PC-9 (cell line): ENCODE measurements around the gene SETBP1. TPM values are rescaled to one million over a fixed set of nuclear protein-coding genes. Genes with fewer than 3 reads are reported as not detected.

ENCODE experiments used
- BruUV-seq: library from RNA; stranded (reverse); fragments of 400-500 nt; replicated peaks from 2 replicates; lab custom pipeline; 2021; lab: Mats Ljungman, UMichigan
- CTCF ChIA-PET: fragments of 300-600 bp; sonication (Branson Sonifier 250); formaldehyde crosslinking; loops from one replicate; lab custom pipeline; 2022; ENCODE audit warnings: antibody characterized with exemption; lab: Charles Lee
- POLR2A ChIA-PET: fragments of 300-600 bp; sonication (Branson Sonifier 250); formaldehyde crosslinking; loops from one replicate; lab custom pipeline; 2022; ENCODE audit warnings: antibody characterized with exemption; ENCODE audit not compliant: unreplicated experiment; lab: Charles Lee
- DNase-seq, 2 experiments: peaks; one replicate each; pipeline versions ENCODE4 v3.0.0 to v3.0.0-alpha.2; 2015 to 2022; ENCODE audit warnings: mixed read lengths in 1 of 2
- H2AFZ ChIP-seq: fragments of 200-600 bp; sonication (generic); 2 replicates; pipeline ENCODE4 v1.8.1; 2017; ENCODE audit warnings: antibody characterized with exemption
- H3F3A ChIP-seq: fragments of 200-600 bp; sonication (generic); 2 replicates; pipeline ENCODE4 v1.8.1; 2017; ENCODE audit warnings: antibody characterized with exemption, mild to moderate bottlenecking, low read depth; ENCODE audit not compliant: insufficient read depth
- H3K27ac ChIP-seq: fragments of 200-600 bp; sonication (generic); 2 replicates; pipeline ENCODE4 v1.6.1; 2016; ENCODE audit warnings: mixed run types
- H3K27me3 ChIP-seq: fragments of 200-600 bp; sonication (generic); 2 replicates; pipeline ENCODE4 v1.6.1; 2016; ENCODE audit warnings: low read depth, mixed run types; ENCODE audit not compliant: insufficient read depth
- H3K36me3 ChIP-seq: fragments of 200-600 bp; sonication (generic); 2 replicates; pipeline ENCODE4 v1.6.1; 2016; ENCODE audit warnings: low read depth, mixed run types
- H3K4me1 ChIP-seq: fragments of 200-600 bp; sonication (generic); replicated peaks from 2 replicates; pipeline ENCODE4 v1.6.1; 2016; ENCODE audit warnings: mixed run types; ENCODE audit not compliant: insufficient read depth
- H3K4me2 ChIP-seq: fragments of 200-600 bp; sonication (generic); 2 replicates; pipeline ENCODE4 v1.6.1; 2017; ENCODE audit warnings: mixed run types
- H3K4me3 ChIP-seq: fragments of 200-600 bp; sonication (generic); 2 replicates; pipeline ENCODE4 v1.6.1; 2016; ENCODE audit warnings: mixed run types
- H3K79me2 ChIP-seq: fragments of 200-600 bp; sonication (generic); 2 replicates; pipeline ENCODE4 v1.6.1; 2017; ENCODE audit warnings: low read depth, mixed run types
- H3K9me2 ChIP-seq: fragments of 200-600 bp; sonication (generic); 2 replicates; pipeline ENCODE4 v1.8.1; 2017; ENCODE audit warnings: mild to moderate bottlenecking; ENCODE audit not compliant: insufficient read depth
- H3K9me3 ChIP-seq: fragments of 200-600 bp; sonication (generic); 2 replicates; pipeline ENCODE4 v1.8.1; 2016; ENCODE audit warnings: low read depth; ENCODE audit not compliant: insufficient read depth
- H4K20me1 ChIP-seq: fragments of 200-600 bp; sonication (generic); 2 replicates; pipeline ENCODE4 v1.8.1; 2017; ENCODE audit not compliant: insufficient read depth
- EZH2 ChIP-seq: fragments of 200-600 bp; sonication (generic); IDR thresholded peaks from 2 replicates; pipeline ENCODE4 v1.8.0; 2017; ENCODE audit warnings: antibody characterized with exemption, low read depth
- intact Hi-C: fragments of 100-400 bp; cut with micrococcal nuclease; formaldehyde crosslinking; loops from one replicate; pipeline ENCODE4 v1.10.0; 2022; ENCODE audit not compliant: unreplicated experiment
- total RNA-seq: library from RNA; stranded (reverse); gene quantifications from 2 replicates; pipeline ENCODE4 v1.2.3, GENCODE V29; 2021
- TF ChIP-seq, protein P1 (sequence below): fragments of 200-600 bp; sonication (generic); conservative IDR thresholded peaks from 2 replicates; pipeline ENCODE4 v1.6.1; 2017; ENCODE audit warnings: mixed run types, antibody characterized with exemption, mild to moderate bottlenecking, moderate library complexity

The SETBP1 gene
- total RNA-seq, 1 experiment from 2014 or later, result 9.0 TPM

DNA sequence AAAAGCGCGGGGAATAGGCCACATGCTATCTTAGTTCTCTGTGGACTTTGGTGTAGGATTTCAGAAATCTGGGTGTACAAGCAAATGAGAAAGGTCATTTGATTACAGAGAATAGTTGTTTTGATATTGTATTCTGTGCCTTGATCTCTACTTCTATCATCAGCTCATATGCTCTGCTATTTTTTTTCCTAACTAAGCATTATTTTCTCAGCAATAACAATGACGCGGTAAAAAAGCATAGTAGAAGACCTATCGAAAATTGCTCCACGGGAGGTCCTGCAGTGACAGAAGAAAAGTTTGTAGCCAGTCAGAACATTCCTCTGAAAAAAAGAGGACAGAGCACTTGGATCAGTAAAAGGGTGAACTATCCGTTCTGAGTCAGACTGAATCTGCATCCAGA, 2.8 kb upstream of the SETBP1 start:
- ChIA-PET POLR2A (no interaction called here), CTCF (no interaction called here)
- no peak for DNase-seq
- intact Hi-C loops, result loop anchor here (2.0 to 10.0 kb wide), 3 partner anchors 41 to 543 kb away; no protein-coding TSS in a partner anchor
- Histone ChIP-seq H4K20me1 (no peaks in the 10 kb centered on the region), H3K27ac (no peak overlapping the region), H3K9me3 (no peaks in the 10 kb centered on the region), H3K4me2 (no peak overlapping the region), H3K36me3 (no peaks in the 10 kb centered on the region), H2AFZ (no peak overlapping the region), H3K27me3 (no peaks in the 10 kb centered on the region), H3K4me1 (peaks cover 12% of the 10 kb centered on the region), H3F3A (no peaks in the 10 kb centered on the region), H3K4me3 (no peak overlapping the region), H3K79me2 (no peaks in the 10 kb centered on the region), H3K9me2 (no peaks in the 10 kb centered on the region)
- BruUV-seq, result no TSS peak
- TF ChIP-seq EZH2, result no peak
- TF ChIP-seq, protein P1, sequence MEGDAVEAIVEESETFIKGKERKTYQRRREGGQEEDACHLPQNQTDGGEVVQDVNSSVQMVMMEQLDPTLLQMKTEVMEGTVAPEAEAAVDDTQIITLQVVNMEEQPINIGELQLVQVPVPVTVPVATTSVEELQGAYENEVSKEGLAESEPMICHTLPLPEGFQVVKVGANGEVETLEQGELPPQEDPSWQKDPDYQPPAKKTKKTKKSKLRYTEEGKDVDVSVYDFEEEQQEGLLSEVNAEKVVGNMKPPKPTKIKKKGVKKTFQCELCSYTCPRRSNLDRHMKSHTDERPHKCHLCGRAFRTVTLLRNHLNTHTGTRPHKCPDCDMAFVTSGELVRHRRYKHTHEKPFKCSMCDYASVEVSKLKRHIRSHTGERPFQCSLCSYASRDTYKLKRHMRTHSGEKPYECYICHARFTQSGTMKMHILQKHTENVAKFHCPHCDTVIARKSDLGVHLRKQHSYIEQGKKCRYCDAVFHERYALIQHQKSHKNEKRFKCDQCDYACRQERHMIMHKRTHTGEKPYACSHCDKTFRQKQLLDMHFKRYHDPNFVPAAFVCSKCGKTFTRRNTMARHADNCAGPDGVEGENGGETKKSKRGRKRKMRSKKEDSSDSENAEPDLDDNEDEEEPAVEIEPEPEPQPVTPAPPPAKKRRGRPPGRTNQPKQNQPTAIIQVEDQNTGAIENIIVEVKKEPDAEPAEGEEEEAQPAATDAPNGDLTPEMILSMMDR, result no peak

DNA sequence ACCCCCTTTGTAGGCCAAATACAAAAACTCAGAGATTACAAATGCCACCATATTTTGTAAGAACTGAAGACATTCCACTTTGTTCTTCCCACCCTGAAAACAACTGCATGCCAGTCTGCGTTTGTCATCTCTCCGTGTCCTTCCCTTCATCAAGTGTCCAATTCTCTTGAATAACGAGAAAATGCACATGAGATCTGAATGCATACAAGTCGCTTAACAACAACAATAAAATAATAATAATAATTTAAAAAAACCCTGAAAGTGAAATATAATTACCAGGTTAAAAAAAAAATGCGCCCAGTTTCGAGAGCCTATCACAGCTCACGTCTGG, 2.0 kb upstream of the SETBP1 start:
- Histone ChIP-seq H4K20me1 (no peaks in the 10 kb centered on the region), H3K79me2 (no peaks in the 10 kb centered on the region), H3K4me3 (peak overlapping the region; percentile 91; the same call in 1 of the 2 replicates), H3K9me3 (no peaks in the 10 kb centered on the region), H3K27me3 (no peaks in the 10 kb centered on the region), H3K4me2 (peak overlapping the region; percentile 78), H3F3A (no peaks in the 10 kb centered on the region), H3K27ac (no peak overlapping the region), H3K4me1 (peaks cover 11% of the 10 kb centered on the region), H3K36me3 (no peaks in the 10 kb centered on the region), H3K9me2 (no peaks in the 10 kb centered on the region), H2AFZ (peak overlapping the region; percentile 60; the same call in 1 of the 2 replicates)
- POLR2A ChIA-PET, result interaction anchor here (0.6 to 0.7 kb wide), 4 partner anchors 10 to 430 kb away, joined by 3 to 6 read pairs (median 3); no protein-coding TSS in a partner anchor
- BruUV-seq, result no TSS peak
- DNase-seq, result no peak
- intact Hi-C loops, result loop anchor here (2.0 to 10.0 kb wide), 3 partner anchors 42 to 544 kb away; no protein-coding TSS in a partner anchor
- CTCF ChIA-PET, result no interaction called here
- TF ChIP-seq, protein P1, result no peak
- no peak for TF ChIP-seq EZH2

DNA sequence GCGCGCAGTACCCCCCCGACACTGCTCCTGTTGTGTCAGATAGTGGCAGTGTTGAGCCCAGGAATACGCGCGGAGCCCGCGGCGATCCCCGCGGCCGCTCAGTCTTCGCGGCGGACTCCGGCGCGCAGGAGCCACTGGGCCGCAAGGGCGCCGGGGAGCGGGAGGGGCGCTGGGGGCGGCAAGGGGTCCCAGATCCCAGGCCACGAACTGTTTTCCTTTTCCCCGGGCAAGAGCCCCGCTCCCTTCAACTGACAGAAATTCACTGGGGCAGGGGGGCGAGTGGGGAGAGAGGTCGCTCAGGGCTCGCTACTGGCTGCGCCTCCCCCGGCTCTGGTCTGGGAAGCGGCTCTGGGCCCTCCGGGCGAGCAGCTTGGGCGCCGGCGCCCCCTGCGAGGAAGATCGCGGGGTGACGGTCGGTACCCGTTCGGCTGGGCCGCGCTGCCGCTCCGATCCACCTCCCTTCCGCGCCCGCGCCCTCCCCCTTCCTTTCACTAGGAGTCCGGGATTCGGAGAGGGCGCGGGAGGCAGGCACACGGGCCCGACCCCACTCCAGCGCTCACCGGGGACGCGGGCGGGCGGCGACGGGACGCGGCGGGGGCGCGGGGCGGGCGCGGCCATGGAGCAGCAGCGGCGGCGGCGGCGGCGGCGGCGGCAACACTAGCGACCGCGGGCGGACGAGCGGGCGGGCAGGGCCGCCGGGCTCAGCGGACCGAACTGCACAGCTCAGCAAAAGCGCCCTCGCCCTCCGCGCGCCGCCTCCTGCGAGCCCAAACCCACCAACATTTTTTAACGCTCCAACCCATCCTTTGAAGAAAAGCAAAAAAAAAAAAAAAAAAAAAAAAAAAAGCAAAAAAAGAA, 1.4 kb upstream of the SETBP1 start:
- peaks cover 11% of the 10 kb centered on the region for H3K4me1 ChIP-seq
- intact Hi-C loops, result loop anchor here (2.0 to 10.0 kb wide), 3 partner anchors 42 to 544 kb away; no protein-coding TSS in a partner anchor
- H4K20me1 ChIP-seq, result no peaks in the 10 kb centered on the region
- no peaks in the 10 kb centered on the region for H3F3A ChIP-seq
- peak; percentile 65 to 73 for DNase-seq
- H3K4me3 ChIP-seq, result peak overlapping the region; percentile 91
- H3K4me2 ChIP-seq, result peak overlapping the region; percentile 78
- H3K9me2 ChIP-seq, result no peaks in the 10 kb centered on the region
- POLR2A ChIA-PET, result interaction anchor here (0.6 to 0.7 kb wide), 4 partner anchors 10 to 431 kb away, joined by 3 to 6 read pairs (median 3); no protein-coding TSS in a partner anchor
- peak overlapping the region; percentile 95 for H2AFZ ChIP-seq
- H3K36me3 ChIP-seq, result no peaks in the 10 kb centered on the region
- H3K27ac ChIP-seq, result peak overlapping the region; percentile 71
- no peaks in the 10 kb centered on the region for H3K27me3 ChIP-seq
- H3K79me2 ChIP-seq, result no peaks in the 10 kb centered on the region
- BruUV-seq, result no TSS peak
- no peak for TF ChIP-seq EZH2
- TF ChIP-seq, protein P1, result peak; percentile 68; the same call in 1 of the 2 replicates
- H3K9me3 ChIP-seq, result no peaks in the 10 kb centered on the region
- CTCF ChIA-PET, result no interaction called here
